ENCODE measurements around the gene SLC26A6.

SLC26A6 gene, protein sequence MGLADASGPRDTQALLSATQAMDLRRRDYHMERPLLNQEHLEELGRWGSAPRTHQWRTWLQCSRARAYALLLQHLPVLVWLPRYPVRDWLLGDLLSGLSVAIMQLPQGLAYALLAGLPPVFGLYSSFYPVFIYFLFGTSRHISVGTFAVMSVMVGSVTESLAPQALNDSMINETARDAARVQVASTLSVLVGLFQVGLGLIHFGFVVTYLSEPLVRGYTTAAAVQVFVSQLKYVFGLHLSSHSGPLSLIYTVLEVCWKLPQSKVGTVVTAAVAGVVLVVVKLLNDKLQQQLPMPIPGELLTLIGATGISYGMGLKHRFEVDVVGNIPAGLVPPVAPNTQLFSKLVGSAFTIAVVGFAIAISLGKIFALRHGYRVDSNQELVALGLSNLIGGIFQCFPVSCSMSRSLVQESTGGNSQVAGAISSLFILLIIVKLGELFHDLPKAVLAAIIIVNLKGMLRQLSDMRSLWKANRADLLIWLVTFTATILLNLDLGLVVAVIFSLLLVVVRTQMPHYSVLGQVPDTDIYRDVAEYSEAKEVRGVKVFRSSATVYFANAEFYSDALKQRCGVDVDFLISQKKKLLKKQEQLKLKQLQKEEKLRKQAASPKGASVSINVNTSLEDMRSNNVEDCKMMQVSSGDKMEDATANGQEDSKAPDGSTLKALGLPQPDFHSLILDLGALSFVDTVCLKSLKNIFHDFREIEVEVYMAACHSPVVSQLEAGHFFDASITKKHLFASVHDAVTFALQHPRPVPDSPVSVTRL

DNA sequence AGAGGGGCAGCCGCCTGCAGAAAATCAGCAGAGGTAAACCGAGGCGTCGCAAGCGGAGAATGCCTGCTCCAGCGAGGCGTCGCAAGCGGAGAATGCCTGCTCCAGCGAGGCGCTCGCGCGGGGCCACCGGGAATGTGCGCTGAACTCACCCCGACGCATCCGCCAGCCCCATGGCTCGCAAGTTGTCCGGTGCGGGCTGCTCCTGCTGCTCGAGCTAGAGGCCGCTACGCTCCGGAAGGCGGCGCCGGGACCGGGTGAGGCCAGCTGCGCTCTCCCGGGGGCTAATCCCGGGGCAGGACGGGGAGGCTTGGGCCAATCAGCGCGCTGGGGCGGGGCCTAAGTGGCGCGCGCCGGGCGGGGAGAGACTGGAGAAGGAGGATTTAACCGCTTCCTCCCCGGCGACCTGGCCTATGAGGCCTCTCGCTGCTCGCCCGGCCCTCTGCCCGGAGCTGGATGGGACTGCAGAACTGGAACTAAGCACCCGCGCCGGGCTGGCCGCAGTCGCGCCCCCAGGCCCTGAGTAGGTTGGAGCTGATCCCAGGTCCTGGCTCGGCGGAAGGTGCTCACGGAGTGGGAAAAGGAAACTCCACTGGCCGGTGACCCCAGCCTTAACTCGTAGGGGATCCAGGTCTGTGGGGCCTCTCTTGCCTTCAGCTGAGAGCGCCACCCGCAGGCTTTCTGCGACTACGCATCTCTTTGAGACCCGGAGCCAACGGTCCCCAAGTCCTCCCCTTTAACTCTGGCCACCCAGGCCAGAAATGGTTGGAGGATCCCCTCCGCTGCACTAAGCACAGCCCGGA lies at the start of gene SLC26A6:
Gene SLC26A6 (minus strand): TSS at position 240 of the 800 bp plus-strand sequence. CDS start 68 bp downstream, at position 172.
- peak; percentile 96 to 97 for DNase-seq
- TF ChIP-seq GATA1 (IDR thresholded peaks at IDR 0.05; ENCODE audit: low read depth, low read length): no peak
- TF ChIP-seq POLR2A (IDR thresholded peaks at IDR 0.05; ENCODE audit: low read length): peak; percentile 58

DNA sequence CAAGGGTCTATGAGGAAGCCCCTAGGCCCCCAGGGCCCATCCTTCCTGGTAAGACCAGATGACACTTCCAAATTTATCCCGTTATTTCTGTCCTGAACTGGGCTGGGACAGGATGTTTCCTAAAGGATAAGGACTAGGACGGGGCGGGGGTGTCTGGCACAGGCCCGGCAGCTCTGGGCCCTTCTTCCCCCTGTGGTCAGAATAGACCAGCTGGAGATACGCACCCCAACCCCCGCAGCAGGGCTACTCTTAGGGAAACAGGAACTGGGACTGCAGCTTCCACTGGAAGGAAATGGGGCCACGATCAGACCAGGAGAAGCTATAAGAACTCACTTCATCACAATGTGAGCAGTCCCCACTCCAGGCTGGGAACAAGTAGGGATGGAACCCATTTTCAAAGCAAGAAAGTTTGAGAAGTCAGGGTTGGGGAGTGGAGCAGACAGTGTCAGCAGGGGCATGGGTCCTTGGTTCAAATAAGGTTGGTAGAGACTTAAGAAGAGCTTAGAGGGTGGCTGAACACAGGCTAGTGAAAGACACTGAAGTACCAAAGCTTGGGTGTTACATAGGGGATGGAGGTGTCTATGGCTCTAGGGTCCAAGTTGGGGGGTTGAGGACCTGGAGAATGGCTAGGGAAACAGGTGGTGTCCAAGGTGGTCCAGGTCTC lies 49.4 kb upstream of the SLC26A6 start:
- TF ChIP-seq POLR2A (IDR thresholded peaks at IDR 0.05; ENCODE audit: low read length): no peak
- no peak for TF ChIP-seq GATA1 (IDR thresholded peaks at IDR 0.05; ENCODE audit: low read depth, low read length)
- DNase-seq: peak; percentile 25 to 37

DNA sequence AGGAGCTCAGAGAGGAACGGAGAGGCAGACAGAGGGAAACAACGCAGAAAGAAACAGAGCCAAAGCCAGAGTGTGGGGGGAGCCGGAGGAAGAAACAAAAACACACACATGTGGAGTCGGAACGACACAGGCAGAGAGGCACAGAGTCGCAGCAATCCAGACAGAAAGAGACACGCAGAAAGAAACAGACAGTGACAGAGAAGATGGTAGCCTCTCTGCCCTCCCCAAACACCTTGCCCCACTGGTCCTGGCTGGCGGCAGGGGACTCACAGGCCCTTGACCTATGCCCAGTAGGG lies 48.7 kb upstream of the SLC26A6 start:
- DNase-seq: no peak
- no peak for TF ChIP-seq POLR2A (IDR thresholded peaks at IDR 0.05; ENCODE audit: low read length)
- no peak for TF ChIP-seq GATA1 (IDR thresholded peaks at IDR 0.05; ENCODE audit: low read depth, low read length)

DNA sequence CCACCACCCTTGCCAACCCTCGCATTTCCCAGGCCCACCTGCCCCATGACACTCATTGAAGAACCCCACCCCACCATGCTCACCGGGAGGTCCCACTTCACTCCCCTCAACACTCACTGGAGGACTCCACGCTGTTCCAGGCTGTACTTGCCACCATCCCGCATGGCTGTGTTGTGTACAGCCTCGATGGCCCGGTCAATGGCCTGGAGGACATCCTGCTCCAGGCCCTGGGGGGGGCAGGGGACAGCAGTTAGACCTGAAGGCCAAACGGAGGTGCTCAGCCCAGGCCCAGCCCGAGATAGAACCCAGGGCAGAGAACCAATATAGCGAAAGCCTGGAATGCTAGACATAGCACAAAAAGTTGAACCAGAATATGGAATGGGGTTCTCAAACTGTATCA lies 47.5 kb upstream of the SLC26A6 start:
- no peak for TF ChIP-seq GATA1 (IDR thresholded peaks at IDR 0.05; ENCODE audit: low read depth, low read length)
- no peak for TF ChIP-seq POLR2A (IDR thresholded peaks at IDR 0.05; ENCODE audit: low read length)
- no peak for DNase-seq

DNA sequence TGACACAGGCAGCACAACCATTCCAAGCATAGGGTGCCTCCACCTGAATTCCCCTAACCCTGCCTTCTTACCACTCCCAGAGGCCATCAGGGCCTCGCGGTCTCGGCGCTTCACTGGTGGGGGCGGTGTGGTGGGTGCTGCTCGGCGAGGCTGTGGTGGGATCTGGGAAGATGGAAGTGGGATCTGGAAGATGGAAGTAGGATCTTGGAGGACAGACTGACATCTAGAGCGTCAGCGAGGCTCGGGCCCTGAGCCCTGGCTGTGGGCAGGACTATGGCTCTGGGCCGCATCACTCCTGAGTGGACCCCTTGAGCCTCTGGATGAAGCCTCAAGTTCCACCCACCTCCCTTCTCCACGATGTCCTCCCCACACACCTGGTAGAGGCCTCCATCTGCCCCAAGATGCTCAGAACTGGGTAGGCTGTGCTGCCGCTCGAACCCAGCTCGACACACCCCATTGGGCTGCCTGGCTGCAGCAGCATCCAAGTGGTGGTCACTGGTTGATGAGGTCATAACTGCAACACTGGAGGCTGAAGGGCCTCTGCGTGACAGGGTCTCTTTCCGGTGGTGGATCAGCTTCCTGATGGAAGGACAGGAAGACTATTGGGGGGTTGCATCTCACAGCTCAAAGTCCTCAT lies 46.8 kb upstream of the SLC26A6 start:
- DNase-seq: no peak
- TF ChIP-seq GATA1 (IDR thresholded peaks at IDR 0.05; ENCODE audit: low read depth, low read length): no peak
- no peak for TF ChIP-seq POLR2A (IDR thresholded peaks at IDR 0.05; ENCODE audit: low read length)

DNA sequence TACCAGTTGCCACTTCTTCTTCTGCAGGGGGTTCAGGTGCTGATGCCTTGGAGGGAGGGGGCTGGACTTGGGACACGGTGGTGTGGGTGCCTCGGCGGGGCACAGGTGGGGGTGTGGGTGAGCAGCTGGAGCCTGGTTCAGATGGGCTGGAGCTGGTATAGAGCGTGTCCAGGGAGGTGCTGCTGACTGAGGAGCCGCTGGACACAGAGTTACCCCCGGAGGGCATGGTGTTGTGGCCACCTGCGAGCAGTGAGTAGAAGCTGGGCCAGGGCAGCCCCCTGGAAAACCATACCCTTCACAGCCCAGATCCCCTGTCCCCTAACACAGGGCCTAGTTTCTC lies 46.2 kb upstream of the SLC26A6 start:
- no peak for TF ChIP-seq GATA1 (IDR thresholded peaks at IDR 0.05; ENCODE audit: low read depth, low read length)
- TF ChIP-seq POLR2A (IDR thresholded peaks at IDR 0.05; ENCODE audit: low read length): no peak

DNA sequence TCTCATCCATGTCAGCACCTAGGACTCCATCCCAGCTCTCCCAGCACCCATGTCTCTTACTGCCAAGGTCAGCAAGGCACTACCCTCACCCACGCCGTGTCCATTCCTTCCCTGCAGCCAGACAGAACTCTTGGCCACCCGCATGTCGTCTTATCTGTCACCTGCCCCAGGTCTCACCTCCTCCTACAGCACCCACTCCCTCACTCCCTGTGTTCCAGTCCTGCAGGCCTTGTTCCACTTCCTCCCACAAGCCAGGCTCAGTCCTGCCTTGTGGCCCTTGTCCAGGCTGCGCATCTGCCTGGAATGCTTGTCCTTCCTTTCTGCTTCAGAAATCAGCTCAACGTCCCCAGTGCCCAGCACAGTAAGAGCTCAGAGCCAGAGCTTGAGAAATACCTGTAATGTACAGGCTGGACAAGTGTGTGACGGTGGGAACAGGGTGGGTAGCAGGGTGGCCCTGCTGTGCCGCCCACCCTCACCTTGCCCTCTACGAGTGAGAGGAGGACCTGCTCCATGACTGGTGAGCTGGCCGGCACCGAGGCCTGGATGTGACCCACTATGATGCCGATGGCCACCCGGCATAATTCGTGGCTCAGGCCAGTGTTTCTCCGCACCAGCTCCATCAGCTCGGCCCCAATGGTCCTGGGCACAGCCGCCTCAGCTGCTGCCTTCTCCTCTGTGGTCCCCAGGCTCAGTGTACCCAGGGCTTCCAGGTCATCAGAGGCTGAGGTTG lies 45.7 kb upstream of the SLC26A6 start:
- TF ChIP-seq GATA1 (IDR thresholded peaks at IDR 0.05; ENCODE audit: low read depth, low read length) (no peak), POLR2A (IDR thresholded peaks at IDR 0.05; ENCODE audit: low read length) (no peak)
- DNase-seq: no peak

More for the DNA sequence above, 46.2 kb upstream of the SLC26A6 start:
- DNase-seq: no peak

DNA sequence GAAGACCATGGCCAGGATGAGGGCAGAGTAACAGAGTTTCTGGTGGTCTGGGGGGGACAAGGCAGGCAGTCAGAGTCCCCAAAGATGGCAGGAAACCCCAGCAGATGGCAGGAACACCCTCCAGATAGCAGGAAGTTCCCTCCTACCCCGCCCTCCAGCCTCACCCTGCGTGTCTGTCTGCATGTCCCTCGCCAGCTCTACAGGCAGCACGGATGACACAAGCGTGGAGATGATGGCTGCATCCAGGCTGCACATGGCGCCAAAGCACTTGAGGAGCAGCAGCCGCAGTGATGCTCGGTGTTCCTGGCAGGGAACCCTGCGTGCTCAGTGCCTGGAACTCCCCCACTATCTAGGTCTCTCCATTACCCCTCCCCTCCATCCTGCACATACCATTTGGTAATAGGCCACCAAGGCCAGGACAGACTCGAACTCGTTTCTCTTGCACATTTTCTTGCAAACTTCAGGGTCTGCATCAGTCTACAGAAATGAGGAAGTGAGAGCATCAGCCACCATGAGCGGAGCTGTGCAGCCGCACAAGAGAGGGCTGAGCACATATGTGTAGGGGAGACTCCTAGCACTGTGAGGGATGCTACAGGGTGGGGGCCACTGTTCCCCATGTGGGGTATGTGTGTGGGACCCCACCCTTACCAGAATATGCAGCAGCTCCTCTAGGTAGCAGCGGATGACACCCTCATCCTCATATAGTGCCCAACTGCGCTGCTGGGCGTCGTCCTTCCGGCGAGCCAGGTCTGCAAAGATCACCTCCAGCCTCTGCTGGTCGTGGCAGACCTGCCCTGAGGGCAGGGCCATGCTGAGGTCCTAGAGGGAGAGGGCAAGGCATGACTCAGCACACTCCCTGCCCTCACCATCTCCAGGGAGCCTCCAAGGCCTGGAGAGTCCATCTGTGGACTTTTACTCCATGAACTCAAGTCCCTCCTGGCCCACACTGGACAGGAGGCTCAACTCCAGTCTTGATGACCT lies 44.4 kb upstream of the SLC26A6 start:
- no peak for TF ChIP-seq POLR2A (IDR thresholded peaks at IDR 0.05; ENCODE audit: low read length)
- no peak for DNase-seq

DNA sequence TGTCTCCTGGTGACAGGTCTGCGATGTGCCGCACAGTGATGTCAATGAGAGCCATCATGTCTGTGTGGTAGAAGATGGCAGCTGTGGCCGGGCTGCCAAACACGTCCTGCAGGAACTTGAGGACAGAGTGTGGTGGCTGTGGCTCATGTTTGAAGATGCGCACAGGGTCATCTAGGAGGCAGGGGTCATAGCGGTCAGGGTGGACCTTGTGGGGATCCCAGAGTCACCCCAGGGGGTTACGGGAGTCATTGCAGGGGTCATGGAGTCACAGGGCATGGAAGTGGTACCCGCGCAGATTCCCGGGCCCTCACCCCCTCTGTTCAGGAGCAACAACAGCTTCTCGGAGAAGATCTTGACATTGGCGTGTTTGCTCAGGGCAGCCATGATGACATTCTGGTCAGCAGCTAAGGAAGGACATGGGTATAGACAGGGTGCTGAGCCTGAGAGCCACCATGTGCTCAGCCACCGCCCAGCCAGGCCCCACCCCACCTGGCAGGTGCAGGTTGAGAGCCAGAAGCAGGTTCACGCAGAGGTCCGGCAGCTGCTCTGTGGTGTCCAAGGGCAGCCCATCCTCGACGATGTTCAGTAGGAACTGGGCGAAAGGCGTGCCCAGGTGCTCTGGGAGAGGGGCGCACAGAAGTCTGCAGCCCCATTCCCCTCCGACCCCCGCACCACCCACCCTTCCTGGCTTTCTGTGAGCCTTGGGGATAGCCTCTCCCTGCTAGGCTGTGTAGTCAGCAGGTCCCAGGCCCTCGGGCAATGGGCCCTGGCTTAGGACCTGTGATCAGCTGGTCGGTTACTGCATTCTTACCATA lies 43.5 kb upstream of the SLC26A6 start:
- no peak for DNase-seq
- TF ChIP-seq GATA1 (IDR thresholded peaks at IDR 0.05; ENCODE audit: low read depth, low read length): no peak
- TF ChIP-seq POLR2A (IDR thresholded peaks at IDR 0.05; ENCODE audit: low read length): no peak

DNA sequence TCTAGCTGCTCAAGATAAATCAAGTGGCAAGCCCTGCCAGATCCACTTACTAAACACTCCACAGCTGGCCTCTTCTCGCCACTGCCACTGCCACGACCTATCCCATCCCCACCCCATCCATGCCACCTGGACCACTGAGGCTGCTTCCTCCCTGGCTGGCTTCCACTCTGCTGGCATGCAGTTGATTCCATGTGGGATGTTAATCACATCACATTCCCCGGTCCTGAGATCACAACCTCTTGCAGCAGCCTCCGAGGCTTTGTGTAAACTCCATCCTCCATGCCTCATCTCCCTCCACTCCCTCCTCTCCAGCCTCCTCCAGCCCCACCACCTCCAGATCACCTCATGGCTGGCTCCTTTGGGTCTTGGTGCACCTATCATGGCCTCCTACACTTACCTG lies 42.8 kb upstream of the SLC26A6 start:
- DNase-seq: no peak
- TF ChIP-seq GATA1 (IDR thresholded peaks at IDR 0.05; ENCODE audit: low read depth, low read length) (no peak), POLR2A (IDR thresholded peaks at IDR 0.05; ENCODE audit: low read length) (no peak)

DNA sequence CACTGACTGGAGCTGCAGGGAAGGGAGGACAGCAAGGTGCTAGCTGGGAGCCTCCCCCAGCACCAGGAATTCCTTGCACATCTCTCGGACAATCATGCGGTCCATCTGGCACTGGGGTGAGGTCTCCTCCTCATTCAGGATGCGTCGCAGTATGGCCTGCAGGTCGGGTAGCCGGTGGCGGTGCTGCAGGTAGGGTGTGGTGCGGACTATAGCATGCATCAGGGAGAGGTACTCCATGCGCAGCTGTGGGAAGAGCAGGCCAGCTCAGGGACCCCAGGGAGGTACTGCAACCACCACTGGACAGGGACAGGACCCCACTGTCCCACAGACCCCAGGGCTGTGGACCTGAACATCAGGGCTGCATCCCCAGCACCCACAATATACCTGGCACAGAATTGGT lies 39.2 kb upstream of the SLC26A6 start:
- DNase-seq: no peak
- TF ChIP-seq POLR2A (IDR thresholded peaks at IDR 0.05; ENCODE audit: low read length) (no peak), GATA1 (IDR thresholded peaks at IDR 0.05; ENCODE audit: low read depth, low read length) (no peak)

Data from erythroblast (primary cell).